Endothelial cell of umbilical vein (primary cell): ENCODE measurements around the gene RBMS3. TPM values are rescaled to one million over a fixed set of nuclear protein-coding genes. Genes with fewer than 3 reads are reported as not detected.

Source experiments
- BruUV-seq: library from RNA; stranded (reverse); fragments of 400-500 nt; replicated peaks from 2 replicates; lab custom pipeline; 2021; lab: Mats Ljungman, UMichigan
- CTCF ChIA-PET: fragments of 300-600, 350-600 bp; sonication (Branson Sonifier 250); formaldehyde crosslinking; loops from one replicate; lab custom pipeline; 2021; ENCODE audit warnings: antibody characterized with exemption, inconsistent platforms; lab: Charles Lee
- POLR2A ChIA-PET: fragments of 300-600, 350-600 bp; sonication (Branson Sonifier 250); formaldehyde crosslinking; loops from one replicate; lab custom pipeline; 2021; ENCODE audit warnings: antibody characterized with exemption, inconsistent platforms; lab: Charles Lee
- DNase-seq: peaks from one replicate; pipeline ENCODE4 v3.0.0-alpha.2; 2011; ENCODE audit warnings: low read depth, low spot score
- FAIRE-seq: peaks from 2 replicates; lab custom pipeline; 2011; peaks lifted over from hg19 to GRCh38; lab: Jason Lieb, UNC
- H2AFZ ChIP-seq: 2 replicates; pipeline ENCODE4 v1.6.0; 2012; ENCODE audit warnings: low read depth, low read length, control low read depth, inconsistent platforms
- H3K27ac ChIP-seq: 2 replicates; pipeline ENCODE4 v1.5.1; 2011; ENCODE audit warnings: low read depth, mild to moderate bottlenecking, control low read depth, low read length, moderate library complexity; ENCODE audit not compliant: insufficient read depth
- H3K27me3 ChIP-seq, 2 experiments: 2 replicates each; pipeline versions ENCODE4 v1.6.0 to v1.6.1; 2011; ENCODE audit warnings: low read length in 2 of 2, mixed read lengths in 1 of 2; ENCODE audit not compliant: control insufficient read depth in 2 of 2, insufficient read depth in 2 of 2
- H3K36me3 ChIP-seq, 2 experiments: 2 replicates in 1 of 2; 3 replicates in 1 of 2; pipeline ENCODE4 v1.5.1; 2011; ENCODE audit warnings: low read length in 2 of 2, mild to moderate bottlenecking in 1 of 2, moderate library complexity in 1 of 2; ENCODE audit not compliant: control insufficient read depth in 2 of 2, insufficient read depth in 2 of 2; ENCODE audit errors: extremely low read depth in 1 of 2
- H3K4me1 ChIP-seq: 3 replicates; pipeline ENCODE4 v1.5.1; 2011; ENCODE audit warnings: mild to moderate bottlenecking, low read length; ENCODE audit not compliant: control insufficient read depth, insufficient read depth; ENCODE audit errors: extremely low read depth
- H3K4me2 ChIP-seq: 2 replicates; pipeline ENCODE4 v1.6.1; 2011; ENCODE audit warnings: low read length, control low read depth, mixed read lengths; ENCODE audit not compliant: insufficient read depth
- H3K4me3 ChIP-seq, 3 experiments: fragments of 200-600 bp in 1 of 3; sonication (generic), shearing (Covaris generic) in 1 of 3; replicated peaks in 1 of 3; 2 replicates each; pipeline ENCODE4 v1.5.1; 2011 to 2016; ENCODE audit warnings: control low read depth in 3 of 3, low read length in 3 of 3, mild to moderate bottlenecking in 2 of 3, inconsistent platforms in 1 of 3, low read depth in 1 of 3, moderate library complexity in 1 of 3; ENCODE audit not compliant: insufficient read depth in 1 of 3
- H3K79me2 ChIP-seq: 2 replicates; pipeline ENCODE4 v1.6.0; 2012; ENCODE audit warnings: low read length, inconsistent platforms; ENCODE audit not compliant: control insufficient read depth, insufficient read depth
- H3K9ac ChIP-seq: replicated peaks from 2 replicates; pipeline ENCODE3; 2011; ENCODE audit warnings: low read length, control low read depth; ENCODE audit not compliant: insufficient read depth; ENCODE audit errors: extremely low read depth
- H3K9me1 ChIP-seq: replicated peaks from 3 replicates; pipeline ENCODE4 v1.6.0; 2011; ENCODE audit warnings: mild to moderate bottlenecking, low read length; ENCODE audit not compliant: control insufficient read depth, insufficient read depth; ENCODE audit errors: extremely low read depth
- H3K9me3 ChIP-seq: replicated peaks from 2 replicates; pipeline ENCODE4 v1.5.1; 2012; ENCODE audit warnings: low read length, inconsistent platforms; ENCODE audit not compliant: control insufficient read depth, insufficient read depth
- H4K20me1 ChIP-seq: replicated peaks from 2 replicates; pipeline ENCODE3; 2011; ENCODE audit warnings: mild to moderate bottlenecking, low read length; ENCODE audit not compliant: control insufficient read depth, insufficient read depth; ENCODE audit errors: extremely low read depth
- CTCF ChIP-seq, 2 donors: IDR thresholded peaks; 1 replicate in 1 of 2; 2 replicates in 1 of 2; pipeline ENCODE4 v1.5.1; 2011; ENCODE audit warnings: low read length in 2 of 2, mild to moderate bottlenecking in 2 of 2, moderate library complexity in 2 of 2, control low read depth in 1 of 2, inconsistent platforms in 1 of 2, low read depth in 1 of 2; ENCODE audit not compliant: insufficient read depth in 1 of 2; ENCODE audit errors: extremely low read depth in 1 of 2
- EZH2 ChIP-seq: IDR thresholded peaks from 2 replicates; pipeline ENCODE4 v1.6.1; 2012; ENCODE audit warnings: borderline replicate concordance, low read depth, mild to moderate bottlenecking, moderate library complexity, low read length, inconsistent platforms; ENCODE audit not compliant: severe bottlenecking
- FOS ChIP-seq: IDR thresholded peaks from 2 replicates; pipeline ENCODE4 v1.6.1; 2011; ENCODE audit warnings: mild to moderate bottlenecking, low read length, moderate library complexity, borderline replicate concordance; ENCODE audit not compliant: insufficient read depth
- GATA2 ChIP-seq: IDR thresholded peaks from 2 replicates; pipeline ENCODE4 v1.7.0; 2011; ENCODE audit warnings: low read depth, mild to moderate bottlenecking, moderate library complexity, mixed read lengths, low read length; ENCODE audit not compliant: insufficient read length, insufficient read depth
- JUN ChIP-seq: IDR thresholded peaks from 2 replicates; pipeline ENCODE4 v1.6.1; 2011; ENCODE audit warnings: borderline replicate concordance, low read depth; ENCODE audit not compliant: insufficient read length, insufficient read depth
- MYC ChIP-seq: IDR thresholded peaks from one replicate; pipeline ENCODE4 v1.6.1; 2011; ENCODE audit warnings: mild to moderate bottlenecking, low read depth, low read length
- POLR2A ChIP-seq: IDR thresholded peaks from 2 replicates; pipeline ENCODE4 v1.6.1; 2012; ENCODE audit warnings: low read depth, mild to moderate bottlenecking, control low read depth, low read length
- POLR2AphosphoS5 ChIP-seq: IDR thresholded peaks from 2 replicates; pipeline ENCODE4 v1.6.1; 2012; ENCODE audit warnings: low read depth, mild to moderate bottlenecking, control low read depth, low read length, moderate library complexity; ENCODE audit not compliant: insufficient read depth
- dilution Hi-C: fragments of 300-500 bp; cut with MboI; formaldehyde crosslinking; loops from one replicate; pipeline ENCODE4 v1.15.0; 2019; ENCODE audit warnings: low sequenced_read_pairs; ENCODE audit not compliant: extremely low pct_ligation_motif_present
- intact Hi-C: fragments of 100-400 bp; cut with micrococcal nuclease; formaldehyde crosslinking; loops from one replicate; pipeline ENCODE4 v1.10.0; 2022
- polyA plus RNA-seq, 4 experiments: library from polyadenylated mRNA; depleted of rRNA in 3 of 4; stranded (reverse) in 3 of 4; unstranded in 1 of 4; fragments of >200 nt; gene quantifications; 2 replicates each; pipeline versions ENCODE4 v1.2.1 to v1.2.3, GENCODE V29; 2011 to 2012; ENCODE audit warnings: missing spikeins in 1 of 4
- total RNA-seq: library from RNA; stranded (reverse); gene quantifications from 2 replicates; pipeline ENCODE4 v1.2.3, GENCODE V29; 2021
- TF ChIP-seq, protein P1 (sequence below): IDR thresholded peaks from 2 replicates; pipeline ENCODE4 v1.6.1; 2011; ENCODE audit not compliant: insufficient read depth, insufficient read length

RBMS3 gene
- total and polyA plus RNA-seq, 2 donors (not counting 3 experiments of a cell fraction or from before 2014, with no cell fraction given), result 13.6 to 42.3 TPM

DNA sequence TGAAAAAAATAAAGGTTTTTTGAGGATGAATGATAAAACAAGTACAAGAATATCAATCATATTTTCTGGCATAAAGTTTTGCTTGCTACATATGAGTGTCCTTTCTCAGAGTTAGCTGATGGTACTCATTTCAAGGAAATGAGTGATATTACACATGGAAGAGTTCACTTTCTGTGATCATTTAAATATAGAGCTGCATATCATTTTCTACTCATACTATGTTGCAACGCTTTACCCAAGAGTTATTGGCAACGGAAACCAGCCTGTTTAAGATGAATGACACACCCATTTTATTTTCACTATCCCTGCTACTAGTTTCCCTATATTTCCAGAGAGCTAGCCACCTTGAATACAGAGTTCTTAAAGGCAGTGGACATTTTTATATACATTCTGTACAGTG is 35.4 kb upstream of the RBMS3 start:
- TF ChIP-seq EZH2 (no peak), FOS (no peak), POLR2A (no peak), CTCF (IDR thresholded peaks at IDR 0.05; ENCODE audit: extremely low read depth in 1 of 2, insufficient read depth in 1 of 2, low read depth in 1 of 2, low read length in 2 of 2) (no peak), JUN (no peak), GATA2 (no peak), MYC (no peak), POLR2AphosphoS5 (no peak)
- TF ChIP-seq, protein P1, sequence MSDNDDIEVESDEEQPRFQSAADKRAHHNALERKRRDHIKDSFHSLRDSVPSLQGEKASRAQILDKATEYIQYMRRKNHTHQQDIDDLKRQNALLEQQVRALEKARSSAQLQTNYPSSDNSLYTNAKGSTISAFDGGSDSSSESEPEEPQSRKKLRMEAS, result no peak
- Histone ChIP-seq H2AFZ (no peak overlapping the region), H3K79me2 (no peaks in the 10 kb centered on the region), H3K27ac (no peak overlapping the region), H3K4me2 (no peak overlapping the region), H3K9me3 (no peaks in the 10 kb centered on the region), H4K20me1 (no peaks in the 10 kb centered on the region), H3K4me3 (no peak overlapping the region), H3K9me1 (no peaks in the 10 kb centered on the region), H3K4me1 (peaks cover 4% of the 10 kb centered on the region), H3K27me3 (no peaks in the 10 kb centered on the region), H3K36me3 (no peaks in the 10 kb centered on the region), H3K9ac (no peak overlapping the region)
- no TSS peak for BruUV-seq
- dilution Hi-C loops (no loop called here), intact Hi-C loops (no loop called here)
- CTCF ChIA-PET, result interaction anchor here (1.2 kb wide), 1 partner anchor 26 kb away, joined by 3 read pairs; no protein-coding TSS in a partner anchor
- DNase-seq (no peak), FAIRE-seq (no peak)
- POLR2A ChIA-PET, result no interaction called here
